Measurements from ENCODE around the gene CASTOR1. TPM values are rescaled to one million over a fixed set of nuclear protein-coding genes. Genes with fewer than 3 reads are reported as not detected.
A peak's percentile ranks its signal among the peaks of the same experiment; 100 is the strongest.

CASTOR1 gene
- total RNA-seq, 1 experiment from 2014 or later: 10.6 TPM

DNA sequence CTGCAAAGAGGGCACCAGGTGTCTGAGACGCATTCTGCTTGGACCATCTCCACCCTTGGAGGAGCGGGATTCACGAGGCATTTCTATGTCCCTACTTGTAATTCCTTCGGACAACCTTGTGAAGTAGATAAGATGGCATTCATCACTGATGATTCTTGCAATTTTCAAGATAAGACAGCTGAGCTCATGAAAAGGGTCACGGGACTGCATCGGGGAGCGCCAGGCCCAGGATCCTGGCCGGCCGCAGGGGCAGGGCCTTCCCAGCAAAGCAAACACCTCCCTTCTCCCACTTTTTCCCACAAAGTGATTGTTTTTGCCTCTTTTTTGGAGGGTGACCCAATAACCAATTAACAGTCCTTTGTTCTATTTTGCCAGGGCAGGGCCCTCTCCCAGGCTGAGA lies 51.2 kb downstream of the CASTOR1 start:
- Histone ChIP-seq H3K9me2 (ENCODE audit: insufficient read depth) (no peaks in the 10 kb centered on the region), H3K36me3 (ENCODE audit: low read depth) (peaks cover 15% of the 10 kb centered on the region), H3K4me2 (no peak overlapping the region), H3F3A (ENCODE audit: insufficient read depth, low read depth) (peaks cover 77% of the 10 kb centered on the region), H3K4me3 (no peak overlapping the region), H3K4me1 (replicated peaks; ENCODE audit: insufficient read depth) (peaks cover 73% of the 10 kb centered on the region), H3K27me3 (ENCODE audit: insufficient read depth, low read depth) (no peaks in the 10 kb centered on the region), H3K79me2 (ENCODE audit: low read depth) (no peaks in the 10 kb centered on the region), H3K9me3 (ENCODE audit: insufficient read depth, low read depth) (no peaks in the 10 kb centered on the region), H4K20me1 (ENCODE audit: insufficient read depth) (no peaks in the 10 kb centered on the region), H2AFZ (no peak overlapping the region), H3K27ac (peak overlapping the region; percentile 95)
- ChIA-PET POLR2A (ENCODE audit: unreplicated experiment) (interaction anchor here (0.8 kb wide), 1 partner anchor 869 kb away, joined by 9 read pairs; the partner anchor contains the start of gene SELENOM), CTCF (interaction anchor here (0.7 kb wide), 1 partner anchor 20 kb away, joined by 3 read pairs; no protein-coding TSS in a partner anchor)
- BruUV-seq (replicated peaks): no TSS peak
- intact Hi-C loops (cut with micrococcal nuclease; ENCODE audit: unreplicated experiment): loop anchor here (5.0 kb wide), 1 partner anchor 131 kb away; no protein-coding TSS in a partner anchor
- TF ChIP-seq, protein P1, sequence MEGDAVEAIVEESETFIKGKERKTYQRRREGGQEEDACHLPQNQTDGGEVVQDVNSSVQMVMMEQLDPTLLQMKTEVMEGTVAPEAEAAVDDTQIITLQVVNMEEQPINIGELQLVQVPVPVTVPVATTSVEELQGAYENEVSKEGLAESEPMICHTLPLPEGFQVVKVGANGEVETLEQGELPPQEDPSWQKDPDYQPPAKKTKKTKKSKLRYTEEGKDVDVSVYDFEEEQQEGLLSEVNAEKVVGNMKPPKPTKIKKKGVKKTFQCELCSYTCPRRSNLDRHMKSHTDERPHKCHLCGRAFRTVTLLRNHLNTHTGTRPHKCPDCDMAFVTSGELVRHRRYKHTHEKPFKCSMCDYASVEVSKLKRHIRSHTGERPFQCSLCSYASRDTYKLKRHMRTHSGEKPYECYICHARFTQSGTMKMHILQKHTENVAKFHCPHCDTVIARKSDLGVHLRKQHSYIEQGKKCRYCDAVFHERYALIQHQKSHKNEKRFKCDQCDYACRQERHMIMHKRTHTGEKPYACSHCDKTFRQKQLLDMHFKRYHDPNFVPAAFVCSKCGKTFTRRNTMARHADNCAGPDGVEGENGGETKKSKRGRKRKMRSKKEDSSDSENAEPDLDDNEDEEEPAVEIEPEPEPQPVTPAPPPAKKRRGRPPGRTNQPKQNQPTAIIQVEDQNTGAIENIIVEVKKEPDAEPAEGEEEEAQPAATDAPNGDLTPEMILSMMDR (conservative IDR thresholded peaks at IDR 0.05): no peak
- no peak for TF ChIP-seq EZH2 (IDR thresholded peaks at IDR 0.05; ENCODE audit: low read depth)
- no peak for DNase-seq

- CTCF ChIA-PET: interaction anchor here (0.5 kb wide), 1 partner anchor 10 kb away, joined by 4 read pairs; no protein-coding TSS in a partner anchor
These were observed 52.4 kb downstream of the CASTOR1 start for GRCh38 chr22:30236875-30237274.

GRCh38 chr22:30235687-30236170 lies 53.6 kb downstream of the CASTOR1 start:
- Histone ChIP-seq H3K27me3 (ENCODE audit: insufficient read depth, low read depth) (no peaks in the 10 kb centered on the region), H3F3A (ENCODE audit: insufficient read depth, low read depth) (peaks cover 60% of the 10 kb centered on the region), H3K4me3 (no peak overlapping the region; the same call in 1 of the 2 replicates), H3K79me2 (ENCODE audit: low read depth) (no peaks in the 10 kb centered on the region), H3K4me2 (peak overlapping the region; percentile 79), H3K27ac (peak overlapping the region; percentile 95), H3K4me1 (replicated peaks; ENCODE audit: insufficient read depth) (peaks cover 73% of the 10 kb centered on the region), H2AFZ (no peak overlapping the region), H3K9me2 (ENCODE audit: insufficient read depth) (no peaks in the 10 kb centered on the region), H3K36me3 (ENCODE audit: low read depth) (no peaks in the 10 kb centered on the region), H3K9me3 (ENCODE audit: insufficient read depth, low read depth) (no peaks in the 10 kb centered on the region), H4K20me1 (ENCODE audit: insufficient read depth) (no peaks in the 10 kb centered on the region)
- peak; percentile 91 to 98 for DNase-seq
- no TSS peak for BruUV-seq (replicated peaks)
- ChIA-PET CTCF (interaction anchor here (0.6 kb wide), 1 partner anchor 371 kb away, joined by 7 read pairs; the partner anchor contains the start of gene TCN2), POLR2A (ENCODE audit: unreplicated experiment) (interaction anchor here (0.6 to 0.7 kb wide), 6 partner anchors 10 to 34 kb away, joined by 3 to 20 read pairs (median 4); no protein-coding TSS in a partner anchor)
- no peak for TF ChIP-seq EZH2 (IDR thresholded peaks at IDR 0.05; ENCODE audit: low read depth)
- intact Hi-C loops (cut with micrococcal nuclease; ENCODE audit: unreplicated experiment): loop anchor here (1.0 to 5.0 kb wide), 4 partner anchors 17 to 128 kb away; no protein-coding TSS in a partner anchor

More at GRCh38 chr22:30236875-30237274, 52.4 kb downstream of the CASTOR1 start:
- H3K9me3 ChIP-seq (ENCODE audit: insufficient read depth, low read depth): no peaks in the 10 kb centered on the region
- H3F3A ChIP-seq (ENCODE audit: insufficient read depth, low read depth): peaks cover 66% of the 10 kb centered on the region
- peaks cover 7% of the 10 kb centered on the region; the same call in 1 of the 2 replicates for H3K36me3 ChIP-seq (ENCODE audit: low read depth)
- intact Hi-C loops (cut with micrococcal nuclease; ENCODE audit: unreplicated experiment): loop anchor here (5.0 kb wide), 1 partner anchor 130 kb away; no protein-coding TSS in a partner anchor
- no peak for TF ChIP-seq EZH2 (IDR thresholded peaks at IDR 0.05; ENCODE audit: low read depth)
- TF ChIP-seq, protein P1 (conservative IDR thresholded peaks at IDR 0.05): no peak
- H3K27me3 ChIP-seq (ENCODE audit: insufficient read depth, low read depth): no peaks in the 10 kb centered on the region
- POLR2A ChIA-PET (ENCODE audit: unreplicated experiment): no interaction called here
- BruUV-seq (replicated peaks): no TSS peak
- no peaks in the 10 kb centered on the region for H4K20me1 ChIP-seq (ENCODE audit: insufficient read depth)
- no peaks in the 10 kb centered on the region for H3K79me2 ChIP-seq (ENCODE audit: low read depth)
- peak overlapping the region; percentile 79 for H3K4me2 ChIP-seq
- peaks cover 73% of the 10 kb centered on the region for H3K4me1 ChIP-seq (replicated peaks; ENCODE audit: insufficient read depth)
- H2AFZ ChIP-seq: no peak overlapping the region
- H3K27ac ChIP-seq: peak overlapping the region; percentile 95
- no peaks in the 10 kb centered on the region for H3K9me2 ChIP-seq (ENCODE audit: insufficient read depth)
- H3K4me3 ChIP-seq: no peak overlapping the region; the same call in 1 of the 2 replicates
- DNase-seq: no peak

Other genes starting within 250 kb of the CASTOR1 start
- 0.20 TPM in 1 of 2 replicates, not detected in the other for gene HORMAD2, start 209.0 kb downstream of the CASTOR1 start, total RNA-seq (2021)
- gene LIF, start 42.7 kb downstream of the CASTOR1 start, total RNA-seq (2021): 17.2 and 17.4 TPM in 2 replicates
- not detected in 2 replicates for gene OSM, start 22.7 kb downstream of the CASTOR1 start, total RNA-seq (2021)
- 24.3 and 26.2 TPM in 2 replicates for gene TBC1D10A, start 37.4 kb upstream of the CASTOR1 start, total RNA-seq (2021)
- 189 and 207 TPM in 2 replicates for gene SF3A1, start 67.4 kb upstream of the CASTOR1 start, total RNA-seq (2021)
- gene CCDC157, start 67.5 kb upstream of the CASTOR1 start, total RNA-seq (2021): 6.2 and 6.8 TPM in 2 replicates
- 24.0 and 33.8 TPM in 2 replicates for gene RNF215, start 97.9 kb upstream of the CASTOR1 start, total RNA-seq (2021)
- 51.3 and 60.8 TPM in 2 replicates for gene SEC14L2, start 107.5 kb upstream of the CASTOR1 start, total RNA-seq (2021)
- gene MTFP1, start 136.3 kb upstream of the CASTOR1 start, total RNA-seq (2021): 18.5 and 21.9 TPM in 2 replicates
- gene SEC14L3, start 182.5 kb upstream of the CASTOR1 start, total RNA-seq (2021): not detected in 2 replicates
- gene SEC14L4, start 216.2 kb upstream of the CASTOR1 start, total RNA-seq (2021): 4.0 and 5.6 TPM in 2 replicates

All from PC-9 (cell line).